ENCODE measurements around the gene OAS2.
A peak's percentile ranks its signal among the peaks of the same experiment; 100 is the strongest.

Gene OAS2

DNA sequence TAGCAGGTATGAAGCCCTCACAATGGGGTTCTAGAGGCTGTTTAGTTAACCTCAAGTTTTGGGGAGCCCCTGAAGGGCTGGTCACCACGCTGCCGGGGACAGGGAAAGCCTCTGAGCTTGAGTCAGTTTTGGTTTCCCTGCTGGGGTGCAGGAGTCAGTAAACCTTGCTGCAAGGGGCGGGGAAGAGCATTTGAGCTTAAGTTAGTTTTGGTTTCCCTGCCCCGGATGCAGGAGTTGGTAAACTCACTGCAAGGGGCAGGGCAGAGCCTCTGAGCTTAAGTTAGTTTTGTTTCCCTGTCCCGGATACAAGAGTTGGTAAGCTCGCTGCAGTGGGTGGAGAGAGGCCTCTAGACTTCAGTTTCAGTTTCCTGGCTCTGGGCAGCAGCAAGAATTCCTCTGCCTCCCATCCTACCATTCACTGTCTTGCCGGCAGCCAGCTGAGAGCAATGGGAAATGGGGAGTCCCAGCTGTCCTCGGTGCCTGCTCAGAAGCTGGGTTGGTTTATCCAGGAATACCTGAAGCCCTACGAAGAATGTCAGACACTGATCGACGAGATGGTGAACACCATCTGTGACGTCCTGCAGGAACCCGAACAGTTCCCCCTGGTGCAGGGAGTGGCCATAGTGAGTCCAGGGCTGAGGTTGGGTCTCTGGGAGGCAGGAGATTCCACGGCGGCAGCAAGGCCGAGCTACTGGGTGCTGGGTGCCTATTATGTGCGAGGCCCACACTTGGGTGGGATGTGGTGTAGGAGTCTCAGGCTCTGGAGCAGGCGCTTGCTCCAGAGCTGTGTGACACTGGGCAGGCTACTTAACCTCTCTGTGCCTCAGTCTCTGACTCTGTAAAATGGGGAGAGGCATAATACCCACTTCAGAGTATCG is at the start of gene OAS2:
OAS2 (plus strand) TSS at position 357 of the 878 bp plus-strand sequence; CDS start at position 447, 90 bp downstream.
- no peak for DNase-seq

DNA sequence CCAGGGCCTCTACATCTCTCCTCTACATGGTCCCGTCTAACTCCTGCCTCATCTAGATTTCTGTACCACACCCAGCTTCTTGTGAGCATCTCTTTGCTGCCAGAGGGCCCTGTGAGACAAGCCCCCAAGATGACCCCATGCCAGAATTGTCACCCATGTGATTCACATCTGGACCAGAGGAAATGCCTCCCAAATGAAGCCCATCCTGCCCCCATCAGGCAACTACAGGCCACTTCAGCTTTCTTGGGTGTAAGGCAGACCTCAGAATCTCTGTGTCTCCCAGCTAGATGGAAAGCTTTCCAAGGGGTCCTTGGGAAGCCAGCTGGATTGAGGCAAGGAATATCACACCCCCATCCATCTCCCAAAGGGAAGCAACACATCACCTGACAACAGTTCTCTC is 49.3 kb upstream of the OAS2 start:
- DNase-seq, result no peak

DNA sequence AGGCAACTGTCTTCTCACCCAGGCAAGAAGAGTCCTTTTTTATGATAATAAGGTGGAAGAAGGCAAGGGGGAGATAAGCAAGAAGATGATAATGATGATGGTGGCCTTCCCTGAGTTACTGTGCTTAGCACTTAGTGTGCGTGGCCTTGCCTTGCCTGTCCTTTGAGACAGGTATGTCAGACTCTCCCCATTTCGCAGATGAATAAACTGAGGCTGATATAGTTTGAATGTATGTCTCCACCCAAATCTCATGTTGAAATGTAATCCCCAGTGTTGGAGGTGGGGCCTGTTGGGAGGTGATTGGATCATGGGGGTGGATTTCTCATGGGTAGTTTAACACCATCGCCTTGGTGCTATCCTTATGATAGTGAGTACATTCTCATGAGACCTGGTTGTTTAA is 48.6 kb upstream of the OAS2 start:
- no peak for DNase-seq

DNA sequence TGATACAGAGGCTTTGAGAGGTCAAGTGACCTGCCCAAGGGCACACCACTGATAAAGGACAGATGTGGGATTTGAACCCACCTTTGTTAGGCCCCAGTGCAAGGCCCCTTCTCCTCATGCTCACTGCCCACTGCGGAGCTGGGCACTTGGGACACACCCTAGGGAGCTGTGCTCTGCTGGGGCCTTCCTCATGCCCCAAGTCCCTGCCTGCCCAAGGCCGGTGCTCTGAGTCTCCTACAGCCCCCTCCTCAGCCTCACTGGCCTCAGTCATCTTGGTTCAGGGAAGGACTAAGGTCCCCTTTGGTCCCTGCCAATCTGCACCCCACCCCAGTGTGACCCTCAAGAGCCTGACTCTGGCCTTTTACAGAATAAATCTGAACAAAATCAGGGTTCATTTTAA is 48.0 kb upstream of the OAS2 start:
- no peak for DNase-seq

GRCh38 chr12:112932485-112933128 is 45.7 kb upstream of the OAS2 start:
- DNase-seq, result no peak

- DNase-seq, result no peak
These were observed 45.2 kb upstream of the OAS2 start for GRCh38 chr12:112933129-112933505.

- no peak for DNase-seq
These were observed 42.1 kb upstream of the OAS2 start for GRCh38 chr12:112936264-112936663.

DNA sequence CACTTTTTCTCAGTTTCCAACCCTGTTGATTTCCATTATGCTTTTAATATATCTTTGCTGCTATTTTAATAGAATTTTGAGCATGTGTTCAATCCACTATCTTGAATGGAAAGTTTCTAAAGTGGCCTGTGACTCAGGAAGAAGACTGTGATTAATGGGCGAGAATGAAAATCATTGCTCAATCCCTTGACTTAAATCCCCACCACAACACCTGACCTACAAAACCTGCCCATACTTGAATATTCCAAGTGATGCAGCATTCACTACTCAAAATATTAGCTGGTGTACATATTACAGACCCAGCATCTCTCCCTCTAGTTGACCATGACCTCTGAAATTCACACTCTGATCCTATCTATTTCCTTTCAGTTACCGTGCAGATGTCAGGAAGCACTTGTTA is 41.4 kb upstream of the OAS2 start:
- DNase-seq, result no peak

DNA sequence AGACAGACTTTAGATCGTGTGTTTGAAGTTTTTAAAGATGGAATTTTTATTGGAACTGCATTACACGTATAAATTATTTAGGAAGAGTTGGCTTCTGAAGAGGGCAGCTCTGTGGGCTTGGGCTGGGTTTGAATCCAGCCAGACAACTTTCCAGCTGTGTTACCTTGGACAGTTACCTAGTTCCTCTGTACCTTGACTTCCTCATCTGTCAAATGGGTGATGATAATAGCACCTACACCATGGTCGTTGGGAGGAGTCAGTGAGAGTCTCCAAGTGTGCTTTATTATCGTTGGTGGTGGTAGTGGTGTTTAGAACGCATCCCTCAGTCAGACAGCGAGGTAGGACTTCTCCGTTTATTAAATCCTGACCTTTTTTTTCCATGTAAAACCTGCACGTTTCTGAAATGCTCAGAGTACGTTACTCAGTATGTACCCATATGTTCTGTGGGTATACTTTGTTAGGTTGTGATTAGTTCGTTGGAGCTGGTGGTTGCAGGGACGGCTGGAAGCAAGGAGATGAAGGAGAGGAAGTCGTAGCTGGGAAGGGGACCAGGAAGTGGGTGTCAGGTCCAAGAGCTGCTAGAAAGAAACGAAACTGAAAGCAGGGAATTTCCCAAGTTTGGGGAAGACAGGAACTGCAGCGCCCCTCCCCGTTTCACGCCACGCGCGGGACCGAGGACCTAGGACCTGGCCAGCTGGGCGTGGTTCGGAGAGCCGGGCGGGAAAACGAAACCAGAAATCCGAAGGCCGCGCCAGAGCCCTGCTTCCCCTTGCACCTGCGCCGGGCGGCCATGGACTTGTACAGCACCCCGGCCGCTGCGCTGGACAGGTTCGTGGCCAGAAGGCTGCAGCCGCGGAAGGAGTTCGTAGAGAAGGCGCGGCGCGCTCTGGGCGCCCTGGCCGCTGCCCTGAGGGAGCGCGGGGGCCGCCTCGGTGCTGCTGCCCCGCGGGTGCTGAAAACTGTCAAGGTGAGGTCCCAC is 40.3 kb upstream of the OAS2 start, which contains the start of gene OAS3:
OAS3 (plus strand) TSS at position 734 of the 979 bp plus-strand sequence; CDS start at position 791, 57 bp downstream.
- peak; percentile 27 to 39 for DNase-seq

DNA sequence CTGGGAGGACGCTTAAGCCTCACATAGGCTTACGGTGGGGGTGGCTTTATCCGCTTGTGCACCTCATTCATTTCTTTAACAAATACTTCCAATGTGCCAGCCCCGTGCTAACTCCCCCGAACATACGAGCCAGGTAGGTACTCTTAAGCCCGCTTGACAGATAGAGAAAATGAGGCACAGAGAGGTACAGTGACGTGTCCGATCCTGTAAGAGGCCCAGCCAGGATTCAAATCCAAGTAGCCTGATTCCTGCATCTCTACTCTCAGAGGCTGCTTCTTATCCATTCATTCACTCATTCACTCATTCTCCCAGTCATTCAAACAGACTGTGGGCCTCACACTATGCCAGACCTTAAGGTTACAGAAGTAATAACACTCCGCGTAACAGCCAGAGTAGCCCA is 39.6 kb upstream of the OAS2 start:
- no peak for DNase-seq

GRCh38 chr12:112939761-112940381 is 38.4 kb upstream of the OAS2 start:
- DNase-seq, result no peak

- DNase-seq, result no peak
These were observed 36.6 kb upstream of the OAS2 start for GRCh38 chr12:112941528-112942335.

- no peak for DNase-seq
These were observed 35.7 kb upstream of the OAS2 start for GRCh38 chr12:112942572-112942971.

DNA sequence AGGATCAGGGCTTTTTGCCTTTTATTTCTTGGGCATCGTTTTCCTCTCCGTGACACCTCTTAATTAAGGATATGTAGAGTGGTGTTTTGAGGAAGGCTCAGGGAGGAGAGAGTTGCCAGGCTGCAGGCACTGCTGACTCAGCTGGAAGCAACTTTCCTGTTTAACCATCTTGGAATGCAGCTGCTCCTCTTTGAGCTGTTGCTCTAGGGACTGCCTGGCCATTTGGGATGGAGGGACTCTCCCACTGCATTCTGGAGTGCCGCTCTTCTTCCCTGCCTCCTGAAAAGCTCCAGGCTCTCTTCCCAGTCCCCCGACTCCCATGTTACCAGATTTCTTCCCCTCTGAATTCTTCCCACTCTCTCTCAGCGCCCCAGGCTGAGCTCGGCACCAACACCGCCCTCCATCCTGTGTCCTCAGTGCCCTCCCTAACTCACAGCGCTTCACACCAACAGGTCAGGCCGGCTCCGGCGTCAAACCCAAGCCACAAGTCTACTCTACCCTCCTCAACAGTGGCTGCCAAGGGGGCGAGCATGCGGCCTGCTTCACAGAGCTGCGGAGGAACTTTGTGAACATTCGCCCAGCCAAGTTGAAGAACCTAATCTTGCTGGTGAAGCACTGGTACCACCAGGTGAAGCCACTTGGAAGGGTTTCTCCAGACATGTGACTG is 34.2 kb upstream of the OAS2 start:
- DNase-seq, result no peak

- DNase-seq, result no peak
These were observed 32.8 kb upstream of the OAS2 start for GRCh38 chr12:112945515-112945914.

GRCh38 chr12:112946236-112947000 is 31.9 kb upstream of the OAS2 start:
- DNase-seq, result no peak

DNA sequence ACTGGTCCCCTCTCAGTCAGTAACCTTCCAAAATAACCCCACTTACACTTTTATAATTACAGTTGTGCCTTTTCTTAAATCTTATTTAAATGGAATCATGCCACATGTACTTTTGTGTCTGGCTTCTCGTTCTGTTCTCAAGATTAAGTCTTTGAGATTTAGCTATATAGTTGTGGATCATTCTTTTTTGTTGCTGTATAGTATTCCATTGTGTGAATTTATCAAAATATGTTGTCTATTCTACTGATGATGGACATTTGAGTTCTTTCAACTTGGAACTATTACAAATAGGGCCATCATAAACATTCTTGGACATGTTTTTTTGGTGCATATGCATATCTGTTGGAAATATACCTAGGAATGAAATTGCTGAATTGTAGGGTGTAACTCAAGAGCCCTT is 31.0 kb upstream of the OAS2 start:
- no peak for DNase-seq

- DNase-seq, result no peak
These were observed 30.6 kb upstream of the OAS2 start for GRCh38 chr12:112947761-112948160.

DNA sequence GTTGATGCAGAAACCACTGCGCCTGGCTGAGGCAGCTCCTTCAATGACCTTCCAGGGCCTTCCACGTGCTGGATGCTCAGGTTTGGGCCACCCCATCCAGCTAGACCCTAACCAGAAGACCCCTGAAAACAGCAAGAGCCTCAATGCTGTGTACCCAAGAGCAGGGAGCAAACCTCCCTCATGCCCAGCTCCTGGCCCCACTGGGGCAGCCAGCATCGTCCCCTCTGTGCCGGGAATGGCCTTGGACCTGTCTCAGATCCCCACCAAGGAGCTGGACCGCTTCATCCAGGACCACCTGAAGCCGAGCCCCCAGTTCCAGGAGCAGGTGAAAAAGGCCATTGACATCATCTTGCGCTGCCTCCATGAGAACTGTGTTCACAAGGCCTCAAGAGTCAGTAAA is 29.5 kb upstream of the OAS2 start:
- DNase-seq, result no peak

DNA sequence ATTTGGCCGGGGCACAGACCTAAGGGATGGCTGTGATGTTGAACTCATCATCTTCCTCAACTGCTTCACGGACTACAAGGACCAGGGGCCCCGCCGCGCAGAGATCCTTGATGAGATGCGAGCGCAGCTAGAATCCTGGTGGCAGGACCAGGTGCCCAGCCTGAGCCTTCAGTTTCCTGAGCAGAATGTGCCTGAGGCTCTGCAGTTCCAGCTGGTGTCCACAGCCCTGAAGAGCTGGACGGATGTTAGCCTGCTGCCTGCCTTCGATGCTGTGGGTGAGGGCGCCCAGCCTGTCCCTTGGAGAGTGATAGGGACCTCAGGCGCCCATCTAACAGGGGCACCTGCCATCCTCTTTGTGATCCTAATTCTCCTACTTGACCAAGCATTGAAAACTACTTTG is 27.6 kb upstream of the OAS2 start:
- DNase-seq, result no peak
